NB4 (cell line): Measurements from ENCODE around the gene DHRS7.

Experiments used
- CTCF ChIP-seq: IDR thresholded peaks from one replicate; pipeline ENCODE4 v1.5.1; 2012; ENCODE audit warnings: low read depth, low read length
- TF ChIP-seq, protein P1 (sequence below): IDR thresholded peaks from 2 replicates; pipeline ENCODE4 v1.6.1; 2011; ENCODE audit warnings: low read depth, low read length

DNA sequence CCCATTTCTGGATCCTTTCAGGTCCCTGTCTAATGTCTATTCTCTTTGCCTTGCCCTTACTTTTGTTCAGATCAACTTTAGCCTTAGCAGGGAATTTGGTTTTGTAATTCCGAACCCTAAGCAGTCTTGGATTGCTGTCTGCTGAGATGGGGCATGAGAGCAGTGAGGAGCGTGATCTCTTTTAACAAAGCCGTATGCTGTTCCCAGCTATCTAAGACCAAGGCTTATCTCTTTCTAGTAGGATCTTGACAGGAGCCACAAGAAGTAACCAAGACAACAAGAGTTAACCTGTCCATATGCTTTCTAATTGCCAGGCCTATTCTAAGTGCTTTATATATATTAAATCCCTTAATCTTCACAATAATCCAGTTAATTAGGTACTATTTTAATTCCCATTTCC lies 4.5 kb upstream of the DHRS7 start:
- TF ChIP-seq CTCF, result no peak
- TF ChIP-seq, protein P1, sequence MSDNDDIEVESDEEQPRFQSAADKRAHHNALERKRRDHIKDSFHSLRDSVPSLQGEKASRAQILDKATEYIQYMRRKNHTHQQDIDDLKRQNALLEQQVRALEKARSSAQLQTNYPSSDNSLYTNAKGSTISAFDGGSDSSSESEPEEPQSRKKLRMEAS, result no peak
